Measurements from ENCODE around the gene ITPR2.
"Not testable (repeated sequence)": the region's sequence is repeated elsewhere in the genome, so short reads cannot be mapped to it uniquely, and the experiment has no call there.

ITPR2 gene

DNA sequence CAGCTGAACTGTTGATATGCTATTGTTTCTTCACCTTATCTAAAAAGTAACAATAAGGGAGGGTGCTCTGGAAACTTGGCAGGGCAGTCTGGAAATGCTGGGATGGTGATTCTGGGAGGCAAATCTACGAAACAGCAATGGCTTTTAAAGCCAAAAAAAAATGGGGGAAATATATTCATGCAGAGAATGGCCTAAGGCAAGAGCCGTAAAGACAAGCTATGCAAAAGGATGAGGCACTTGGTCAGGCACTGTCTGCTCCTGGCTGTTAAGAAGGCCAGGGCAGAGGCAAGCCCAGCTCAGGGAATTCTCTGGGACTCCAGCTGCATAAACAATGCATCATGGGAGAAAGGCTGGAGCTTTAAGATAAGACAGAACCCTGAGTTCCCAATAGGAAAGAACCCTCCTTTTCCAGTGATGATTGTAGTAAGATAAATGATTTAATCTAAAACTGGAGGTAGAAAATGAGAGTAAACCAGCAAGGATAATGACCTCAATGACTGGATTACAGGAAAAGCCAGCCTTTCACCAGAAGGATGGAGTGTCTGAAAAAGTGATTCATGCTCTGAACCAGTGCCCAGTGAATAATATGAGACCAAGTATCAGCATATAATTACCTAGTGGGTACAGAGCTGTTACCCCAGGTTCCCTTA lies 46.0 kb downstream of the ITPR2 start:
- DNase-seq: no peak

DNA sequence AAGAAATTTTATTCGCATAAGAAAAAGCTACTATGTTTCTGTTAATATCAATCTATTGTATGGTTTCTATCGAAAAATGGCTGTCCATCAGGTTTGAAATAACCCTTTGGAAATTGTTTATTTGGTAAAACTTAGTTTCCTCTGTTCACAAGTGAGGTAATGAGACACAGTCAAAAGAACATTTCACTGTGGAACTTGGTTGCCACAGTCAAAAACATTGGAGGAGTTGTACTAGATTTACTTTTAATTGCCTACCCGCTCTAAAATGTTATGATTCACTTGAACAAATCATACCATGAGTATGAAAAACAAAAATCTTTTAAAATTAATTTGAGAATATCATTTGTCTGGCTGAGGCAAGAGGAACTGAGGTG lies 46.5 kb downstream of the ITPR2 start:
- DNase-seq: no peak

DNA sequence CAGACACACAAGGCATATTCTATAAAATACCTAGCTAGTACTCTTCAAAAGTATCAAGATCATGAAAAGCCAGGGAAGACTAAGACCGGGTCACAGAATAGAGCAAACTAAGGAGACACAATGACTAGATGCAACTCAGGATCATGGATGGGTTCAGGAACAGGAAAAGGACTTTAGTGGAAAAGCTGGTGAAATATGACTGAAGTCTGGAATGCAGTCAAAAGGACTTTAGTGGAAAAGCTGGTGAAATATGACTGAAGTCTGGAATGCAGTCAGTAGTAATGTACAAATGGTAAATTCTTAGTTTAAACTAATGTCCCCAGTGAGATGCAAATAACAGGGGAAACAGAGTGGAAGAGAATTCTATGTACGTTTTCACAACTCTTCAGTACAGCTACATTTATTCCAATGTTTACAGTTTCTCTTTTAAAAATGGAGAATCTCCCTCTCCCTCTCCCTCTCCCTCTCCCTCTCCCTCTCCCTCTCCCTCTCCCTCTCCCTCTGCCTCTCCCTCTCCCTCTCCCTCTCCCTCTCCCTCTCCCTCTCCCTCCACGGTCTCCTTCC lies 49.1 kb downstream of the ITPR2 start:
- DNase-seq: not testable (repeated sequence)

DNA sequence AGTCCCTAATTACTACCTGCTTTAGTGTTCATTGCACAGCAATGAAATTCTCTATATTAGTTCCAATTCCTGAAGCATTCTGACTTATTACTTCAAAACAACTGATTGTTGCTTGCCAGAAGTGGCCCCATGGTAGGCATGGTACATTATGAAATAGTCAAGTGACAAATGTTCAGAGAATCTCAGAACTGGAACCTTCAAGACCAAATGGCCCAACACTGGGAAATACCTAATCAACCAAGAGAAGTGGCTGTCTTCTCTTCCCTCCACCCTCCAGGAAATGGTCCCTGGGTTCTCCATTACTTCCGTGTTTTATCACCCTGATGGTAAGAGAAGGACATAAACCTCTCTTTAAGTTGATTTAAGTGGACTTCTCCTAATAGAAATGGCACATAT lies 49.9 kb downstream of the ITPR2 start:
- peak; percentile 72 to 87 for DNase-seq

DNA sequence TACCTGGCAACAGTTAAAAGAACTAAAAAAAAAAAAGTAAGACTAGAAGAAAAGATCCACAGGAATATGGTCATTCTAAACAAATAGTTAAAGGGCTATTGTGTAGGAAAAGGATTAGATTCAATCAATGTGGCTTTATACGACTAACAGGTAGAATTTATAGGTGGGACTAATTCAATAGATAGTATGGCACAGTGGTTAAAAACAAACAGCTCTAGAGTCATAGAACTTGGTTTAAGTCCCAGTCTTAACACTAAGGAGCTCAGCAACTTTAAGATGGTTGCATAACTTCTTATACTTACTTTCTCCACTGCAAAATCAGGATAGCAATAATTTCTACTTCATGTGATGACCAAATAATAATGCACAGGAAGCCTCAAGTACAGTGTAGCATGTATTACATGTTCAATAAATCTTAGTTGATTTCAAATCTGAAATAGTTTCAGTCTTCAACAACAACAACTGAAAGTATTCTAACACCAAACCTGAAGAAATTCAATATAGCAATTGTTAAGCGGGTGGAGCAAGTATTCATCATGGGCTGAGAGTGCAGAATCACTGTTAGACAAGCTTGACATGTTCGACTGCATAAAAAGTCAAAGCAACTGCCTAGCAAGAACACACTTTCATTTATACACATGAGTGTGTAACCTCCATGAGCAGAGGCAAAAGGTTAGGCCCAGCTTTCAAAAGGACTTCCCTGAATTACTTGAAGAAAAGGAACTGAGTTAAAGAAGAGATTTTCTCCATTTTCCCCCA lies 50.4 kb downstream of the ITPR2 start:
- DNase-seq: peak in 1 of 2 donors; percentile 37

DNA sequence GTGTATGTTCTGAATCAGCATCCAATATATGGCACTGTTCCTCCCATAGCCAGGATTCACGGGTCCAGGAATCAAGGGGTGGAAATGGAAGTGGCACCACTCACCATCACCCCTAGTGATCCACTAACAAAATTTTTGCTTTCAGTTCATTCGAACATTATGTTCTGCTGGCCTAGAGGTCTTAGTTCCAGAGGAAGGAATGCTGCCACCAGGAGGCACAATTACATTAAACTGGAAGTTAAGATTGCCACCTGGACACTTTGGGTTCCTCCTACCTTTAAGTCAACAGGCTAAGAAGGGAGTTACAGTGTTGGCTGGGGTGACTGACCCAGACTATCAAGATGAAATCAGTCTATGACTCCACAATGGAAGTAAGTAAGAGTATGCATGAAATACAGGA lies 52.3 kb downstream of the ITPR2 start:
- not testable (repeated sequence) for DNase-seq

DNA sequence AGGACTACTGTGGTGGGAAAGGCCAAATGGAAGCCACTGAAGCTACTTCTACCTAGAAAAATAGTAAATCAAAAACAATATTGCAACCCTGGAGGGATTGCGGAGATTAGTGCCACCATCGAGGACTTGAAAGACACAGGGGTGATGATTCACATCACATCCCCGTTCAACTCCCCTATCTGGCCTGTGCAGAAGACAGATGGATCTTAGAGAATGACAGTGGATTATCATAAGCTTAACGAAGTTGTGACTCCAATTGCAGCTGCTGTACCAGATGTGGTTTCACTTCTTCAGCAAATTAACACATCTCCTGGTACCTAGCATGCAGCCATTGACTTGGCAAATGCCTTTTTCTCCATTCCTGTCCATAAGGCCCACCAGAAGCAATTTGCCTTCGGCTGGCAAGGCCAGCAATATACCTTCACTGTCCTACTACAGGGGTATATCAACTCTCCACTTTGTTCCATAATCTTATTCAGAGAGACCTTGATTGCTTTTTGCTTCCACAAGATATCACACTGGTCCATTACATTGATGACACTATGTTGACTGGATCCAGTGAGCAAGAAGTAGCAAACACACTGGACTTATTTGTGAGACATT lies 54.7 kb downstream of the ITPR2 start:
- DNase-seq: not testable (repeated sequence)

DNA sequence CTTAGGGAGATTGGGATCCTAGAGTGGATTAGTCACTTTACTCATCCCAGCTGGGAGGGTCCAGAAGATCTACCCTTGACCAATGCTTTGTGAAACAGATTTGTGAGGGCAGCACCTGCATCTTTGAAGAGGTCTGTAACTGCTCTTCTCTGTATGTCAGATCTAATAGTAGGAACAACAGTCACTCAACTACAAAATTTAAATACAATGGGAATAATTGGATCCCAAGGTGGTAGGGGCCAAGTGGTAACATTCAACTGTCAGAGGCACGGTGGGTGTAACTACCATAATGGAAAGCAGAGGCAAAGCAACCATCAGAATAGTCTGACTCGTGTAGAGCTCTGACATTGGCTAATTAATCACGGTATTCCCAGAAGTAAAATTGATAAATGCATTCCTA lies 55.8 kb downstream of the ITPR2 start:
- DNase-seq: no peak

DNA sequence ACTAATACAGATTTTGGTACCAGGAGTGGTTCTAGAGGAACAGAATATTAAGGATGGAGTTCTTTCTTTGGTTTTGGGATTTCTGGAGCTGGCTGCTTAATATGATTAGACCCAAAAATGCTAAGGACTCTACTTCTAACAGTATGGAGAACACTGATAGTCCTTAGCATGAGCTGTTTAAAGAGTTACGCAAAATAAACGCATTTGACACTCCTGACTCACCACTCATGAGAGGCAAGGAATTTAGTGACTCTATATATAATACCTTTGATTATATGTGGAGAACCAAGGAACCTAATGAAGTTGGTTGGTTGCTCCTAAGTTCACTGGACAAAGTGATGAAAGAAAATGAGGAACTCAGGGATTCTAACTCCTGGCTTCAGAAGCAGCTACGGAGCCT lies 57.0 kb downstream of the ITPR2 start:
- not testable (repeated sequence) for DNase-seq

DNA sequence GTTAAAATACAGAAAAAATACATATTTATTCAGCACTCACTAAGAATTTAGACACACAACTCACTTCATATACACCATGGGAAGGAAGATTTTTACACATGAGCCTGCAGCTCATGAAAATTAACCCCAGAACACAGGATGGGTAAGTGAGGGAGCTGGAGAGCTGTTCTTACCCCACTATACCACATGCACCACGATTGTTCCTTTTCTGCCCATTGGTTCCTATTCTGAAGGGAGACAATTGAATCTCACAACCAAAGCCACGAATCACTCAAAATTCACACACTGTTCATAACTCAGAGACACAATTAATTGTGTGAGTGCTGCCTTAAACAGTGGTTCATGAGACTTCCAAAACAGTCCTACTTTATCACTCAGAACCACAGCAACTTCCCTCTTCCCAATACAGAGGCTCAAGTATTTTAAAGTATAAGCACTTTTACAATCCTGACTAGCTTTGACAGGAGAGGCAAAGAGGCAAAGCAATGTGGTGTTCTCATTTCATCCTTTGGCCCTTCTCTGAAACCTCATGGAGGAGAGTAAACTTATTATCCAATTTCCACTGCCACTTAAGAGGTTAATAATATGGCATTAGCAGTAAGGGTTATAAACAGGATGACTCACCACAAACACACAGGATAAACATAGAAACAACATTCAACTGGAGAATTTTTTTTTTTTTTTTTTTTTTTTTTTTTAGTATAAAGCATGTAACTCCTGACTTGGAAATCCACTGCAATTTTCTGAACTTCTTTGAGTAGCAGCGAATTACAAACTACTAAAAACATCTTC lies 59.5 kb downstream of the ITPR2 start:
- DNase-seq: no peak

DNA sequence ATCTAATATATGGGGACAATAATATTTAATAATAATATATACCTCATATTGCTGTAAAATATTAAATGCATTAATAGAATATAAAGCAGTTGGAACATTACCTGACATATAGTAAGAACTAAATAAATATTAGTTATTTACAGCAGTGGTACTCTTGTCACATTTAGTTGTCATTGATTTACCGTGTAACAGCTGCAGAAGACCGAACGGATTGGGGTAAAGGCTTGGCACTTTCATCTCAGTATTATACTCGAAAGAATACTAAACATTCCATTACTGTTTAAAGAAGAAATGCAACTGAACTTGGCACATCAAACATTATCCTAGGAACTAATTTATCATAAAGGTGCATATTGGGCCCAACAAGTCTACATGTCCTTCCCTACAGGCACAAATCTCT lies 61.1 kb downstream of the ITPR2 start:
- no peak for DNase-seq

DNA sequence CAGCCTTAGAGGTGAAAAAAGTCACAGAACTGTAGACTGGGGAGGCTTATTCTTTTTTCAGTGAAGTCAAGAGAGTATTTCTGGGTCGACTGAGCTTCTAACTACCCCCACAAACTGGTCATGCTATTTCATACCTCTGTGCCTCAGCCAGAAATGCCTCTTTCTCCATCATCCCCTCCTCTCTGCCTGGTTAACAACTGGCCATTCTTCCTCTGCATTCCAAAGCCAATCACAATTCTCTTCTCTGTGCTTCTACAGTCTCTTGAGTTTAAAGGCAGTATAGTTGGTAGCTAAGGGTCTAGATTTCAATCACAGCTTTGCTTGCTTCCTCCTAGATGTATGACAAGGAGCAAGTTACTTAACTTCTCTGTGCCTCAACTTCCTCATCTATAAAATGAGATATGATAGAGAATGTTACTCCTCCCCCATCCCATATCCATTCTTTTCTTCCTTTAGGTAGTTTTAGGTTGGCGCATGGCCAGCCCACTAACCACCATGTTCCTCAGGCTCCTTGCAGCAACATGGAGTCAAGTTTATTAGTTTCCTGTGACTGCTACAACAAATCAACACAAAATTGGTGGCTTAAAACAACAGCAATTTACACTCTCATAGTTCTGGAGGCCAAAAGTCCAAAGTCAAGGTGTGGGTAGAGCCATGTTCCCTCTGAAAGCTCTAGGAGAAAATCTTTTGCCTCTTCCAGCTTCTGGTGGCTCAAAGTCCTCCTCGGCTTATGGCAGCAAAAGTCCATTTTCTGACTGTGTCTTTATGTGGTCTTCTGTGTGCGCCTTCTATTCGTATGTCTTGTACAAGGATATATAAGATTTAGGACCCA lies 62.5 kb downstream of the ITPR2 start:
- no peak for DNase-seq

DNA sequence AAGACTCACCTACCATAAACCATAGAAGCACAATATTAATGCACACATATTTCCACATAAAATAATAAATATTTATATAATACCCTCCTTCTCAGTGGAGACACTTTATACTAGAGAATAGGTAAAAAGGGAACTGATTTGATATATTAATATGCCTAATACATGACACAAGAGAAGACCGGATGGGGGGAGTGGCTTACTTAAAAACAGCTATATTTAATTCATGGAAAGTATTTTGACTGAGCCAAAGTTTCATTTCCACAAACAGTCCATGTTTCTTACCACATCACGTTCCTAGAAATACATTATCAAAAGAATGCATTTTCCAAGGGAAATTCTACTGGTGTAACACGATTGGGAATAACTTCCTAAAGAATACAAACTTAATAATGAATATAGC lies 63.4 kb downstream of the ITPR2 start:
- DNase-seq: no peak

DNA sequence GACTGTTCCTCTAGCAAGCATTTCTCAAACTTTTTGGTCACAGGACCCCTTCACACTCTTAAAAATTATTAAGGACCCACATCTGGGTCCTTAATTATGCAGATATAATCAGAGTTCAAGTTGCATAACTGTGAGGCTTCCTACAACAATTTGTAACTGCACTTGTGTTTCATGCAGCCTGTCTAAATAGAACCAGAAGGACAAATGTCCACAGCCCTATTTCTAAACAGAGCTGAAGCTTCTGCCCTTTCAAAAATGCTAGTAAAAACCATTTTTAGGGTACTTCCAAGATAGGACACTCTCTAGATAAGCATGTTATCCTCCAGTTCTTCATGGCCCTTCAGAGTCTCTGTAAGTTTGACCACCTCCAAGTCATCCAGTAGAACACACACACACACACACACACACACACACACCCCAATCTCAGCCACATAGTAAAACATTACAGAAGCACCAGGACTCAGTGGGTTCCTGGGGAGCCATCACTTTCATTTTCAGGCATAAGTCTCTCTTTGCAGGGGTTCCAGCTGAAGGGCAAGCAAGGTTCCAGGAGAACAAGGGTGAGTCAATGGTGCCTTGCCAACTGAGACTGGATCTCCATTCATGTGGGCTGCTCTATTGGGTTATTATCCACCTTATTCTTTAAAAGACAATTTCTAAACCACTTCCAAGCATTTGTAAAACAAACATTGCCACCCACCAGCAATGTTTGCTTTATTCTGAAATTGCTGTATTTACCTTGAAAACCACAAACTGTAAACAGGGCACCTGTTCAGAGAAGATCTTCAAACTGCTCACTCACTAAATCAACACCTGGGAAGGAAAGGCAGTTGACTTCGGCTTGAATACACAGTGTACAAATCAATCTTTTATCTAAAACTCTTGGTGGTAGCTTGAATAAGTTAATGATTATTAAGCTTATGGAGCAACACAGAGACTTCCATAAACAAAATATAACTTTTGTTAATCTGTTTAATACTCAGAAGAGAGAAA lies 64.1 kb downstream of the ITPR2 start:
- DNase-seq: no peak

DNA sequence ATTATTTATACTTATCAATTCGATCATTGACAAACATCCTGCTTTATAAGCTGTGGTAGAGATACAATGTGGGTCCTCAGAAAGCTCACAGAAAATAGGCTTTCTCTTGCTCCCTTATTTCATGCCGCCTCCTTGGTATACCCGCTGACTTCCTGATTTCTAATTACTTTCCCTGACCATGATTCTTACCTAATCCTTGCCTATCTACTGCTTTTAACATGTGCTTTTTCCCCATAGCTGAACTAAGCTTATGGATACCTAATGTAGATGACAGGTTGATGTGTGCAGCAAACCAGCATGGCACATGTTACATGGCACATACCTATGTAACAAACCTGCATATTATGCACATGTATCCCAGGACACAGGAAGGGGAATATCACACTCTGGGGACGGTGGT lies 65.1 kb downstream of the ITPR2 start:
- DNase-seq: peak in 1 of 2 donors; percentile 57

DNA sequence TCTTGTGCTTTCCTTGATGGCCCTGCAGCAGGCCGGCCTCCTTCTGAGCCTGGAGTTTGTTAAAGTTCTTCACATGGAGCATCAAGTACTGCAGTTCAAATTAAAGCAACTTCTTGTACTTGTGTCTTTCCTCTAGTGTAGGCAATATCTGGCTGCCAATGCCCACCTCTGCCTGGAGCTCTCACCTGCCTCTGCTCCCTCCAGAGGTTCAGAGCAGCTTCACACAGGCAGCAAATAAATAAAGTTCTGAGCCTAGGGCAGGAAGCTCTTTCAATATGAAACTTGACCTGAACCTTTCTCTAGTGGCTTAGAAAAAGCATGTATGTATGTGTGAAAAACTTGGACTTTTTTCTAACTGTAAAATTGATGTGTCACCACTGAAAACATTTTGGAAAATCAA lies 65.9 kb downstream of the ITPR2 start:
- DNase-seq: no peak

DNA sequence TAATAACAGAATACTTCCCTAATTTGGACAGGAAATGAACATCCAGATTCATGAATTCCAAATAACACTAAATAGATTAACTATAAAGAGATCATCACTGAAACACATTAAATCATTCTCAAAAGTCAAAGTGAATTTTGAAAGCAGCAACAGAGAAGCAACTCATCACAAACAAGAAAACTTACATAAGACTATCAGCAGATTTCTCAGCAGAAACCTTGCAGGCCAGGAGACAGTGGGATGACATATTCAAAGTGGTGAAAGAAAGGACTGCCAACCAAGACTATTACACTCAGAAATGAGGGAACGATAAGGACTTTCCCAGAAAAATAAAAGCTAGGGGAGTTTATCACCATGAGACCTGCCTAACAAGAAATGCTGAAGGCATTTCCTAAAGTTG lies 70.8 kb downstream of the ITPR2 start:
- DNase-seq: no peak

DNA sequence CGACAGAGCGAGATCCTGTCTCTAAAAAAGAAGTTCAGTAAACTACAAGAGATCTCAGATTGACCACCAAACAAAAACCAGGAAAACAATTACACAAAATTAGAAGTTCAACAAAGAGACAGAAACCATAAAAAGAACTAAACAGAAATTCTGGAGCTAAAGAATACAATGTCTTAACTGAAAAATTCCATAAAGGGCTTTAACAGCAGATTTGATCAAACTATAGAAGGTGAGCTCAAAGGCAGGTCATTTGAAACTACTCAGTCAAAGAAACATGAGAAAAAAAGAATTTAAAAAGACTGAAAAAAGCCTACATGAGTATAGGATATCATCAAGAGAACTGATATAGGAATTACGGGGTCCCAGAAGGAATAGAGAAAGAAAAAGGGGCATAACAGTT lies 71.2 kb downstream of the ITPR2 start:
- DNase-seq: no peak

DNA sequence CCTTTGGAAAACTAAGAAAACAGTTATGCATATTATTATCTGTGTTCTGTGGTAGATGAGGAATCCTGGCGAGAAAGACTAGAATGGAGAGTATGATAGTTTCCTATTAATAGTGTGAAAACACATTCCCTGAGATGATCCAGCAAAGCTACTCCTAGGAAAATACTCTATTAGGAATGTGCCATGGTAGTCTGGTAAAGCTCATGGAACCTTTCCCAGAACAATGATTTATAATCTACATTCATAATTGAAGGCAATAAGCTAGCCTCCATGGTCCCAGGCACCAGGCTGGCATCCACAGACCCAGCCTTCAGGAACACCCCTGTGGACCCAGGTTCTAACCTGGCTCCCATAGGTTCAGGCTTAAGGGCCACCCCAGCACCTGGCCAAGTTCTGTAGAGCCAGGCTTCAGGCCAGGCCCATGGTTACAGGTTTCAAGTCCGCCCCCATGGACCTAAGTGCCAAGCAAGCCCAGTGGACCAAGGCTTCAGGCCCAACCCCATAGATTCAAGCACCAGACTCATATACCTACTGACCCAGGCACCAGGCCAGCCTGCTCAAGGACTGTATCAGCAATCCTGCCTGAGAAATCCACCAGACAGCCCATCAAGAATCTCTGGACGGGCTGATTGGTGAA lies 72.2 kb downstream of the ITPR2 start:
- no peak for DNase-seq

DNA sequence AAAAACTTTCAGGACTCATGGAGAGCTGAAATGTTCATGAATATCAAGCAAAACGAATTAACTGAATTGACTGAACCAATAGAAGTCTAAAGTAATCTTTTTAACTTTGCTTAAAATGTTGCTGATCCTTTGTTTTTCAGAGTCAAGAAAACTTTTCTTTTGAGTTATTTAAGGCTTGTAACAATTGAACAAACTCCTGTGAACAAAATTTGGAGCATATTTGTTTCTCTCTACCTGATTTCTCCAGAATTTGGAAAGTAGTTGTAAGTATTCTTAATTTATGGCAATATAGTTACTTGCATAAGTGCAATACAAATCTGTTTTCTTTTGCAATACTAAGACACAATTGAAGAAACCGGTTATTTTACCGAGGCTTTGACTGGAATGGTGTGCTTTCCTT lies 77.6 kb downstream of the ITPR2 start:
- not testable (repeated sequence) for DNase-seq
